Left lung (tissue), 10 donors: Measurements from ENCODE around the gene GMPPA. TPM values are rescaled to one million over a fixed set of nuclear protein-coding genes. Genes with fewer than 3 reads are reported as not detected.

Experiments
- ATAC-seq: fragments of 200-7000 bp; cut with Tn5 transposase; one replicate; pipeline ENCODE4 v1.9.1; 2020; ENCODE audit warnings: moderate library complexity
- DNase-seq, 4 donors: peaks; one replicate each; pipeline ENCODE4 v3.0.0-alpha.2; 2013 to 2020
- H3K27ac ChIP-seq, 2 donors: fragments of 200-600 bp; sonication (generic) in 1 of 2; one replicate each; pipeline versions ENCODE4 v1.5.0 to v1.8.0; 2020 to 2021
- H3K27me3 ChIP-seq, 2 donors: fragments of 200-600 bp; sonication (generic) in 1 of 2; one replicate each; pipeline versions ENCODE4 v1.5.0 to v1.8.0; 2020 to 2021
- H3K36me3 ChIP-seq, 2 donors: fragments of 200-600 bp; sonication (generic) in 1 of 2; one replicate each; pipeline versions ENCODE4 v1.5.0 to v1.8.0; 2020 to 2021
- H3K4me1 ChIP-seq, 2 donors: fragments of 200-600 bp; one replicate each; pipeline ENCODE4 v1.8.0; 2021
- H3K4me3 ChIP-seq, 2 donors: fragments of 200-600 bp; sonication (generic) in 1 of 2; one replicate each; pipeline versions ENCODE4 v1.5.0 to v1.8.0; 2020 to 2021; ENCODE audit warnings: mild to moderate bottlenecking in 1 of 2
- H3K9me3 ChIP-seq, 2 donors: fragments of 200-600 bp; sonication (generic) in 1 of 2; one replicate each; pipeline versions ENCODE4 v1.5.0 to v1.8.0; 2020 to 2021
- CTCF ChIP-seq, 2 donors: fragments of 200-600 bp; sonication (generic) in 1 of 2; IDR thresholded peaks; one replicate each; pipeline versions ENCODE4 v1.5.0 to v1.8.0; 2021; ENCODE audit warnings: antibody characterized with exemption in 2 of 2
- intact Hi-C, 2 donors: fragments of 100-400 bp; cut with DNase I; formaldehyde crosslinking; loops; one replicate each; pipeline versions ENCODE4 v1.11.2 to v1.14.2; 2022
- polyA plus RNA-seq, 6 donors: library from polyadenylated mRNA; unstranded; fragments of 120-200 nt; gene quantifications; one replicate each; pipeline ENCODE4 v1.2.1, GENCODE V29; 2013; ENCODE audit not compliant: insufficient read length in 6 of 6
- total RNA-seq, 2 donors: library from RNA; stranded (reverse); fragmentation: NEBNext Ultra II Directional; extraction: Animal tissue kit (Norgen Biotek cat#: 25700); gene quantifications; one replicate each; pipeline ENCODE4 v1.2.1, GENCODE V29; 2021
- donor health status: DM: no; HTN: yes; CAD: no.
- donor health status: DM: no; HTN: no; CAD: no.

Gene GMPPA
- total and polyA plus RNA-seq, 8 donors, result 20.6 to 50.1 (median 25.4) TPM

GRCh38 chr2:219514196-219514761, 15.6 kb downstream of the GMPPA start, which contains the start of gene ASIC4:
TSS of gene ASIC4 (plus strand) at chr2:219514482. CDS start at chr2:219514725, 243 bp downstream.
- H3K4me1 ChIP-seq, result peaks cover 0 to 14% of the 10 kb centered on the region in 2 donors
- TF ChIP-seq CTCF (IDR thresholded peaks at IDR 0.05), result no peak
- intact Hi-C loops, result no loop called here
- peaks cover 43 to 100% of the 10 kb centered on the region in 2 donors for H3K27me3 ChIP-seq
- DNase-seq (peak in 2 of 4 donors; percentile 55 to 72), ATAC-seq (peak; percentile 7)
- no peak within 1 kb of the TSS for H3K27ac ChIP-seq
- H3K9me3 ChIP-seq, result no peaks in the 10 kb centered on the region
- no peak within 1 kb of the TSS for H3K4me3 ChIP-seq
- H3K36me3 ChIP-seq, result no peaks in the 10 kb centered on the region

DNA sequence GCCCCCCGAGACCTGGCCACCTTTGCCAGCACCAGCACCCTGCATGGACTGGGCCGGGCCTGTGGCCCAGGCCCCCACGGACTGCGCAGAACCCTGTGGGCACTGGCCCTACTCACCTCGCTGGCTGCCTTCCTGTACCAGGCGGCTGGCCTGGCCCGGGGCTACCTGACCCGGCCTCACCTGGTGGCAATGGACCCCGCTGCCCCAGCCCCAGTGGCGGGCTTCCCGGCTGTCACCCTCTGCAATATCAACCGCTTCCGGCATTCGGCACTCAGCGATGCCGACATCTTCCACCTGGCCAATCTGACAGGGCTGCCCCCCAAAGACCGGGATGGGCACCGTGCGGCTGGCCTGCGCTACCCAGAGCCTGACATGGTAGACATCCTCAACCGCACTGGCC, 16.1 kb downstream of the GMPPA start:
- TF ChIP-seq CTCF (IDR thresholded peaks at IDR 0.05), result no peak
- H3K36me3 ChIP-seq, result no peaks in the 10 kb centered on the region
- no peak for ATAC-seq
- H3K4me3 ChIP-seq, result no peak overlapping the region
- peak in 1 of 4 donors; percentile 78 for DNase-seq
- peaks cover 0 to 9% of the 10 kb centered on the region in 2 donors for H3K4me1 ChIP-seq
- intact Hi-C loops, result no loop called here
- no peak overlapping the region for H3K27ac ChIP-seq
- no peaks in the 10 kb centered on the region for H3K9me3 ChIP-seq
- peaks cover 43 to 100% of the 10 kb centered on the region in 2 donors for H3K27me3 ChIP-seq

GRCh38 chr2:219515874-219516629, 17.4 kb downstream of the GMPPA start:
- peaks cover 0 to 6% of the 10 kb centered on the region in 2 donors for H3K4me1 ChIP-seq
- ATAC-seq, result no peak

GRCh38 chr2:219516888-219517287, 18.2 kb downstream of the GMPPA start:
- Histone ChIP-seq H3K4me1 (peaks cover 0 to 6% of the 10 kb centered on the region in 2 donors), H3K27ac (no peak overlapping the region), H3K9me3 (no peaks in the 10 kb centered on the region), H3K4me3 (no peak overlapping the region), H3K36me3 (no peaks in the 10 kb centered on the region), H3K27me3 (peaks cover 42 to 100% of the 10 kb centered on the region in 2 donors)
- ATAC-seq (no peak), DNase-seq (no peak)
- intact Hi-C loops, result no loop called here
- no peak for TF ChIP-seq CTCF (IDR thresholded peaks at IDR 0.05)

More at GRCh38 chr2:219515874-219516629, 17.4 kb downstream of the GMPPA start:
- DNase-seq, result peak in 1 of 4 donors; percentile 63
- intact Hi-C loops, result no loop called here
- H3K27ac ChIP-seq, result no peak overlapping the region
- no peaks in the 10 kb centered on the region for H3K36me3 ChIP-seq
- no peak for TF ChIP-seq CTCF (IDR thresholded peaks at IDR 0.05)
- no peak overlapping the region for H3K4me3 ChIP-seq
- peaks cover 35 to 100% of the 10 kb centered on the region in 2 donors for H3K27me3 ChIP-seq
- no peaks in the 10 kb centered on the region for H3K9me3 ChIP-seq
